ENCODE data around the gene DOCK4. TPM values are rescaled to one million over a fixed set of nuclear protein-coding genes. Genes with fewer than 3 reads are reported as not detected.

The DOCK4 gene
- total RNA-seq, 2 donors from 2014 or later = 6.5 to 11.1 TPM

DNA sequence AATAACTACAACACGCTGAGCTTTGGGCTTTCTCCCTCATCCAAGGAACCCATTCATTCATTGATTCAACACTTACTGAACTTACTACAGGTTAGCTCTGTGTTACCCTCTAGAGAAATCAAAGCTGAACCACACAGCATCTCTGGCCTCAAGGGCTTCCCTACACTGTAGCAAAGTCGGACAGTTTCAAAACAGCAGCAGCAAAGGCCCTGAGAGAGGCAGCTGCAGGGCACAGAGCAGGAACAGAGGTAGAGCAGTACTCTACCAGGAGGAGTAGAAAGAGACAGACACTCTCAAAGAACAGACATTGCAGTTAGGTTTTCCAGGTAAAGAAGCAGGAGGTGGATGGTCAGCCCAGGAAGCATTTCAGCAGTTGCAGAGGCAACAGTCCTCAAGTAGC, 16.1 kb downstream of the DOCK4 start:
- TF ChIP-seq, protein P1, sequence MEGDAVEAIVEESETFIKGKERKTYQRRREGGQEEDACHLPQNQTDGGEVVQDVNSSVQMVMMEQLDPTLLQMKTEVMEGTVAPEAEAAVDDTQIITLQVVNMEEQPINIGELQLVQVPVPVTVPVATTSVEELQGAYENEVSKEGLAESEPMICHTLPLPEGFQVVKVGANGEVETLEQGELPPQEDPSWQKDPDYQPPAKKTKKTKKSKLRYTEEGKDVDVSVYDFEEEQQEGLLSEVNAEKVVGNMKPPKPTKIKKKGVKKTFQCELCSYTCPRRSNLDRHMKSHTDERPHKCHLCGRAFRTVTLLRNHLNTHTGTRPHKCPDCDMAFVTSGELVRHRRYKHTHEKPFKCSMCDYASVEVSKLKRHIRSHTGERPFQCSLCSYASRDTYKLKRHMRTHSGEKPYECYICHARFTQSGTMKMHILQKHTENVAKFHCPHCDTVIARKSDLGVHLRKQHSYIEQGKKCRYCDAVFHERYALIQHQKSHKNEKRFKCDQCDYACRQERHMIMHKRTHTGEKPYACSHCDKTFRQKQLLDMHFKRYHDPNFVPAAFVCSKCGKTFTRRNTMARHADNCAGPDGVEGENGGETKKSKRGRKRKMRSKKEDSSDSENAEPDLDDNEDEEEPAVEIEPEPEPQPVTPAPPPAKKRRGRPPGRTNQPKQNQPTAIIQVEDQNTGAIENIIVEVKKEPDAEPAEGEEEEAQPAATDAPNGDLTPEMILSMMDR (IDR thresholded peaks at IDR 0.05) = no peak
- no peaks in the 10 kb centered on the region for H3K27me3 ChIP-seq

DNA sequence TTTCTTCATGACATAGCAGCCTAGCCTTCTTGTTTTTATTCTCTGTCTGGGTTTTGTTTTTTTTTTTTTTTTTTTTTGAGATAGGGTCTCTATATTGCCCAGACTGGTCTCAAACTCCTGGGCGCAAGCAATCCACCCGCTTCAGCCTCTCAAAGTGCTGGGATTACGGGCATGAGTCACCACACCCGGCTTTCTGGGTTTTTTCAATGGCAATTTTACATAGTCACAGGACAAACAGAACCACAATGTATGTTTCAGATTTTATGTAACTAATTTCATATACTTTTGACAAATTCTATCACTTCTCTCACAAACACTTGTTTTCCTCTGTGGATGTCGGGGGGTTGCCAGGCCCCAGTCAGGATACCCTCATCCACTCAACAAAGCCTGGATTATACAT, 16.5 kb downstream of the DOCK4 start:
- H3K36me3 ChIP-seq = no peaks in the 10 kb centered on the region
- no peak for DNase-seq
- H3K27me3 ChIP-seq = no peaks in the 10 kb centered on the region
- TF ChIP-seq, protein P1 (IDR thresholded peaks at IDR 0.05) = no peak
- no peak overlapping the region for H3K9ac ChIP-seq (ENCODE audit: low read depth in 2 of 2, low read length in 2 of 2)
- no peaks in the 10 kb centered on the region for H3K4me1 ChIP-seq
- H3K9me3 ChIP-seq = no peaks in the 10 kb centered on the region
- H3K4me3 ChIP-seq = no peak overlapping the region
- intact Hi-C loops (cut with DNase I) = no loop called here
- H3K27ac ChIP-seq = no peak overlapping the region

More for the DNA sequence above, 16.1 kb downstream of the DOCK4 start:
- no peak overlapping the region for H3K4me3 ChIP-seq
- intact Hi-C loops (cut with DNase I) = no loop called here
- no peaks in the 10 kb centered on the region for H3K9me3 ChIP-seq
- H3K27ac ChIP-seq = no peak overlapping the region
- H3K9ac ChIP-seq (ENCODE audit: low read depth in 2 of 2, low read length in 2 of 2) = no peak overlapping the region
- DNase-seq = no peak
- no peaks in the 10 kb centered on the region for H3K36me3 ChIP-seq
- no peaks in the 10 kb centered on the region for H3K4me1 ChIP-seq

DNA sequence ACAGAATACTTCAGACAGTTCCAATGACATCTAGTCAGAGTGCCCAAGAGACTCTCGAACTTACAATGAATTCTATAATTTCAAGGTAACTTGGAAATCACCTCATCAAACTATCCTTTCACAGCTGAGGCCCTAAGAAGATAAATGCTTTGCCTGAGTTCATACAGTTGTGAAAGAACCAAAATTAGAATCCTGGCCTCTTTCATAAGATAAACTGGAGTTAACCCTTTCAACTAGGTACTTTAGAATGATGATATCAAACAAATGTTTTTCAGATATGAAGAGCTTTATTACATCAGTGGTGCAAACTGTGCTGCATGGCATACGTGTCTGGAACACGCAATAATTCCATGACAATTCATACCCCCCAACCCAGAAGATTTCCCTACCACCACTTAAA, 17.9 kb downstream of the DOCK4 start:
- Histone ChIP-seq H3K4me1 (no peaks in the 10 kb centered on the region), H3K9ac (ENCODE audit: low read depth in 2 of 2, low read length in 2 of 2) (no peak overlapping the region), H3K9me3 (no peaks in the 10 kb centered on the region), H3K4me3 (no peak overlapping the region), H3K27me3 (no peaks in the 10 kb centered on the region), H3K36me3 (no peaks in the 10 kb centered on the region), H3K27ac (no peak overlapping the region)
- intact Hi-C loops (cut with DNase I) = no loop called here
- DNase-seq = no peak
- TF ChIP-seq, protein P1 (IDR thresholded peaks at IDR 0.05) = no peak

DNA sequence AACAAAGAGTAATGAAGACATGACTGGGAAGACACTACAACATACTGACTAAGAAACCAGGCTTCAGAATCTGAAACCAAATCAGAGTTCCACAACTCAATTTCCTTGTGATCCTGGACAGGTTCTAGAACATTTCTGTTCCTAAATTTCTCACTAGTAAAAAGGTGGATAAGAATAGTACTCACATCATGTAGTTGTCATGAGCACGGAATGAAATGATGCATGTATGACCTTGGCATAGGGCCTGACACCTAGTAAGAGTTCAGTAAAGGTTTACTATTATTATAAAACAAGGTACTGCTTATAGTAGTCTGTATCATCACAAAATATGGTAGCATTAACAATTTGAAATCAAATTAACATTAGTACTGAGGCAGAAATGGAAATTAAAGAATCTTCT, 19.9 kb downstream of the DOCK4 start:
- Histone ChIP-seq H3K9ac (ENCODE audit: low read depth in 2 of 2, low read length in 2 of 2) (no peak overlapping the region), H3K36me3 (no peaks in the 10 kb centered on the region), H3K4me3 (no peak overlapping the region), H3K9me3 (no peaks in the 10 kb centered on the region), H3K4me1 (no peaks in the 10 kb centered on the region), H3K27me3 (no peaks in the 10 kb centered on the region), H3K27ac (no peak overlapping the region)
- intact Hi-C loops (cut with DNase I) = no loop called here
- TF ChIP-seq, protein P1 (IDR thresholded peaks at IDR 0.05) = no peak
- no peak for DNase-seq

DNA sequence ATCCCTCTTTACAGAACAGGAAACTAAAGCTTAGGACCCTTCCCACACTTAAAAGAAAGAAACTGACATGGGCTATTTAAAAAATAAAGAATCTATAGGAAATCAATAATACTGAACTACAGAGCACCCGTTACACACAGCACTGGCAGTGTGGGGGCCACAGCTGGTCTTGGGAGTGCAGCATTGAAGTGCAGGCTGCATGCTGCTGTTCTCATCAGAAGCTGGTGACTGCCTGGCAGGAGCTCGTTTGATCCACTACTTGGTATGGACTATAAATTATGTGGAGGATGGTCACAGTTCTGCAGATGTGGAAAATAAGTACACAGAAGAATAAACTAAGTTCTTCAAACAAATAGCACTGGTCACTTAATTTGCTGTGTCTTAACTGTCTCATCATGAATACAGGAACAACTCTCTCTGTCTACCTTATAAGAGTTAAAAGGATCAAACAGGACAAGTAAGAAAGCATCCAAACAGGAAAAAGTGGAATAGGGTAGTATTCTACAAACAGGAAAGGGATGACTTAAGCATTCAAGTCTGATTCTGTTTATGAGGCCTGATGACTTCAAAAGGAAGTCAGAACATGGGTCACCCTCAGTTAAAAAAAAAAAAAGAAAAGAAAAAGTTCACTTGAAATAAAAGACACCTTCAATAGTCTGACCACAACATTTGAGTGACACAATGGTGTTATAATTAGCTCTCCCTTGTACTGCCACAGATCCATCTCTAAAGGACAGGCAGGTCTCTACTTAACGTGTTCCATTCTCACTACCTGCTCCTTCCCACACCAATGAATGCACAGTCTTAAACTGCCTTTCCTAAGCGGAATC, 21.0 kb downstream of the DOCK4 start:
- Histone ChIP-seq H3K27me3 (no peaks in the 10 kb centered on the region), H3K9ac (ENCODE audit: low read depth in 2 of 2, low read length in 2 of 2) (no peak overlapping the region), H3K4me3 (no peak overlapping the region), H3K9me3 (no peaks in the 10 kb centered on the region), H3K36me3 (no peaks in the 10 kb centered on the region), H3K27ac (no peak overlapping the region), H3K4me1 (no peaks in the 10 kb centered on the region)
- no peak for DNase-seq
- intact Hi-C loops (cut with DNase I) = no loop called here
- TF ChIP-seq, protein P1 (IDR thresholded peaks at IDR 0.05) = no peak

All from colonic mucosa (tissue), 4 donors.